Progenitor cell of endocrine pancreas (in vitro differentiated cells): ENCODE results near the gene VWA1. TPM values are rescaled to one million over a fixed set of nuclear protein-coding genes. Genes with fewer than 3 reads are reported as not detected.
"Not testable (repeated sequence)": the region's sequence is repeated elsewhere in the genome, so short reads cannot be mapped to it uniquely, and the experiment has no call there.

Experiments
- DNase-seq: peaks from one replicate; pipeline ENCODE4 v3.0.0; 2021; ENCODE audit warnings: low spot score; ENCODE audit not compliant: unreplicated experiment
- H3K27ac Mint-ChIP-seq: 2 replicates; pipeline ENCODE4 v1.8.0; 2021; ENCODE audit warnings: mild to moderate bottlenecking, moderate library complexity, mixed read lengths
- H3K27me3 Mint-ChIP-seq: 2 replicates; pipeline ENCODE4 v1.8.0; 2021; ENCODE audit warnings: mixed read lengths
- H3K36me3 Mint-ChIP-seq: 2 replicates; pipeline ENCODE4 v1.8.0; 2022; ENCODE audit warnings: mixed read lengths; ENCODE audit not compliant: insufficient read depth
- H3K4me1 Mint-ChIP-seq: 2 replicates; pipeline ENCODE4 v1.8.0; 2021; ENCODE audit warnings: low read depth, mixed read lengths
- H3K4me3 Mint-ChIP-seq: 2 replicates; pipeline ENCODE4 v1.8.0; 2021; ENCODE audit warnings: low read depth, mild to moderate bottlenecking, moderate library complexity, mixed read lengths
- H3K9me3 Mint-ChIP-seq: 2 replicates; pipeline ENCODE4 v1.8.0; 2021; ENCODE audit warnings: low read depth, mixed read lengths
- CTCF ChIP-seq: fragments of 200-600 bp; sonication (generic); IDR thresholded peaks from one replicate; pipeline ENCODE4 v1.5.0; 2021; ENCODE audit warnings: antibody characterized with exemption, mild to moderate bottlenecking; ENCODE audit not compliant: unreplicated experiment
- total RNA-seq: library from RNA; stranded (reverse); gene quantifications from 2 replicates; pipeline ENCODE4 v1.2.1, GENCODE V29; 2021

Gene VWA1
- total RNA-seq, 1 donor from 2014 or later, result 36.8 TPM

GRCh38 chr1:1427106-1427819, 8.2 kb upstream of the VWA1 start:
- H3K27ac Mint-ChIP-seq, result no peak overlapping the region
- peaks cover 6% of the 10 kb centered on the region for H3K27me3 Mint-ChIP-seq
- TF ChIP-seq CTCF, result no peak
- no peaks in the 10 kb centered on the region for H3K36me3 Mint-ChIP-seq
- H3K9me3 Mint-ChIP-seq, result no peaks in the 10 kb centered on the region
- H3K4me3 Mint-ChIP-seq, result no peak overlapping the region
- H3K4me1 Mint-ChIP-seq, result peaks cover 15% of the 10 kb centered on the region
- no peak for DNase-seq

GRCh38 chr1:1427820-1428148, 7.7 kb upstream of the VWA1 start:
- Mint-ChIP-seq H3K27me3 (peaks cover 6% of the 10 kb centered on the region), H3K27ac (no peak overlapping the region), H3K4me3 (no peak overlapping the region), H3K4me1 (peaks cover 14% of the 10 kb centered on the region), H3K36me3 (no peaks in the 10 kb centered on the region), H3K9me3 (no peaks in the 10 kb centered on the region)
- TF ChIP-seq CTCF, result no peak
- no peak for DNase-seq

GRCh38 chr1:1428174-1428573, 7.3 kb upstream of the VWA1 start:
- Mint-ChIP-seq H3K36me3 (no peaks in the 10 kb centered on the region), H3K4me1 (peaks cover 15% of the 10 kb centered on the region), H3K27me3 (peaks cover 6% of the 10 kb centered on the region), H3K4me3 (peak overlapping the region; percentile 57), H3K27ac (peak overlapping the region; percentile 73), H3K9me3 (no peaks in the 10 kb centered on the region)
- no peak for DNase-seq
- no peak for TF ChIP-seq CTCF

- DNase-seq, H3K9me3 Mint-ChIP-seq, H3K27me3 Mint-ChIP-seq, H3K27ac Mint-ChIP-seq, H3K4me3 Mint-ChIP-seq, H3K36me3 Mint-ChIP-seq: not testable (repeated sequence)
- H3K4me1 Mint-ChIP-seq, result peaks cover 17% of the 10 kb centered on the region
Measured at GRCh38 chr1:1428967-1429366, 6.5 kb upstream of the VWA1 start.

GRCh38 chr1:1429671-1430073, 5.8 kb upstream of the VWA1 start:
- Mint-ChIP-seq H3K36me3 (no peaks in the 10 kb centered on the region), H3K4me1 (peaks cover 17% of the 10 kb centered on the region), H3K27ac (peak overlapping the region; percentile 59), H3K27me3 (peaks cover 6% of the 10 kb centered on the region), H3K9me3 (no peaks in the 10 kb centered on the region), H3K4me3 (no peak overlapping the region)
- no peak for DNase-seq
- TF ChIP-seq CTCF, result no peak
